SJCRH30 (cell line): ENCODE data around the gene NEK8. TPM values are rescaled to one million over a fixed set of nuclear protein-coding genes. Genes with fewer than 3 reads are reported as not detected.
"Not testable (repeated sequence)": the region's sequence is repeated elsewhere in the genome, so short reads cannot be mapped to it uniquely, and the experiment has no call there.

Experiments
- DNase-seq, 2 experiments: peaks; one replicate each; pipeline ENCODE4 v3.0.0-alpha.2; 2015 to 2020
- H3K27ac ChIP-seq: fragments of 250-450 bp; sonication (Bioruptor Pico); 2 replicates; pipeline ENCODE4 v1.5.1; 2020; ENCODE audit warnings: mild to moderate bottlenecking, moderate library complexity
- H3K27me3 ChIP-seq: fragments of 250-450 bp; sonication (Bioruptor Pico); 2 replicates; pipeline ENCODE4 v1.5.1; 2020; ENCODE audit warnings: mild to moderate bottlenecking, moderate library complexity
- H3K36me3 ChIP-seq: fragments of 250-450 bp; sonication (Bioruptor Pico); 2 replicates; pipeline ENCODE4 v1.5.1; 2020; ENCODE audit warnings: mild to moderate bottlenecking, moderate library complexity
- H3K4me1 ChIP-seq: fragments of 250-450 bp; sonication (Bioruptor Pico); 2 replicates; pipeline ENCODE4 v1.5.1; 2020; ENCODE audit warnings: mild to moderate bottlenecking, moderate library complexity
- H3K4me3 ChIP-seq: fragments of 250-450 bp; sonication (Bioruptor Pico); 2 replicates; pipeline ENCODE4 v1.5.1; 2020; ENCODE audit warnings: mild to moderate bottlenecking, moderate library complexity
- H3K9me3 ChIP-seq: fragments of 250-450 bp; sonication (Bioruptor Pico); replicated peaks from 2 replicates; pipeline ENCODE4 v1.5.1; 2020; ENCODE audit warnings: mild to moderate bottlenecking, moderate library complexity
- total RNA-seq: library from RNA; depleted of rRNA; stranded (reverse); fragments of >200 nt; shearing (Covaris generic); gene quantifications from 2 replicates; pipeline ENCODE4 v1.2.3, GENCODE V29; 2014

Gene NEK8
- total RNA-seq, 1 experiment from 2014 or later: 2.6 TPM

GRCh38 chr17:28751600-28752366 lies 23.2 kb downstream of the NEK8 start:
- no peak for DNase-seq
- H3K9me3 ChIP-seq: no peaks in the 10 kb centered on the region
- H3K4me3 ChIP-seq: no peak overlapping the region
- peaks cover 5% of the 10 kb centered on the region for H3K4me1 ChIP-seq
- H3K36me3 ChIP-seq: peaks cover 56% of the 10 kb centered on the region
- H3K27ac ChIP-seq: no peak overlapping the region
- no peaks in the 10 kb centered on the region for H3K27me3 ChIP-seq

GRCh38 chr17:28755486-28755885 lies 26.9 kb downstream of the NEK8 start:
- Histone ChIP-seq H3K4me3 (no peak overlapping the region), H3K4me1 (no peaks in the 10 kb centered on the region), H3K27ac (no peak overlapping the region), H3K27me3 (no peaks in the 10 kb centered on the region), H3K36me3 (peaks cover 43% of the 10 kb centered on the region), H3K9me3 (no peaks in the 10 kb centered on the region)
- DNase-seq: no peak

GRCh38 chr17:28756049-28756804 lies 27.6 kb downstream of the NEK8 start:
- DNase-seq: no peak
- no peak overlapping the region for H3K27ac ChIP-seq

GRCh38 chr17:28758411-28759121 lies 30.0 kb downstream of the NEK8 start:
- Histone ChIP-seq H3K27ac (no peak overlapping the region), H3K4me3 (no peak overlapping the region), H3K4me1 (no peaks in the 10 kb centered on the region; the same call in 1 of the 2 replicates), H3K9me3 (no peaks in the 10 kb centered on the region), H3K27me3 (no peaks in the 10 kb centered on the region), H3K36me3 (peaks cover 34% of the 10 kb centered on the region)
- DNase-seq: no peak

More at GRCh38 chr17:28756049-28756804, 27.6 kb downstream of the NEK8 start:
- Histone ChIP-seq H3K27me3 (no peaks in the 10 kb centered on the region), H3K9me3 (no peaks in the 10 kb centered on the region), H3K4me3 (no peak overlapping the region), H3K4me1 (no peaks in the 10 kb centered on the region; the same call in 1 of the 2 replicates), H3K36me3 (peaks cover 40% of the 10 kb centered on the region)

GRCh38 chr17:28759256-28759865 lies 30.8 kb downstream of the NEK8 start:
- no peak for DNase-seq
- no peak overlapping the region for H3K4me3 ChIP-seq
- no peaks in the 10 kb centered on the region; the same call in 1 of the 2 replicates for H3K4me1 ChIP-seq
- H3K27me3 ChIP-seq: no peaks in the 10 kb centered on the region
- H3K9me3 ChIP-seq: no peaks in the 10 kb centered on the region
- no peak overlapping the region for H3K27ac ChIP-seq
- H3K36me3 ChIP-seq: peaks cover 34% of the 10 kb centered on the region

DNA sequence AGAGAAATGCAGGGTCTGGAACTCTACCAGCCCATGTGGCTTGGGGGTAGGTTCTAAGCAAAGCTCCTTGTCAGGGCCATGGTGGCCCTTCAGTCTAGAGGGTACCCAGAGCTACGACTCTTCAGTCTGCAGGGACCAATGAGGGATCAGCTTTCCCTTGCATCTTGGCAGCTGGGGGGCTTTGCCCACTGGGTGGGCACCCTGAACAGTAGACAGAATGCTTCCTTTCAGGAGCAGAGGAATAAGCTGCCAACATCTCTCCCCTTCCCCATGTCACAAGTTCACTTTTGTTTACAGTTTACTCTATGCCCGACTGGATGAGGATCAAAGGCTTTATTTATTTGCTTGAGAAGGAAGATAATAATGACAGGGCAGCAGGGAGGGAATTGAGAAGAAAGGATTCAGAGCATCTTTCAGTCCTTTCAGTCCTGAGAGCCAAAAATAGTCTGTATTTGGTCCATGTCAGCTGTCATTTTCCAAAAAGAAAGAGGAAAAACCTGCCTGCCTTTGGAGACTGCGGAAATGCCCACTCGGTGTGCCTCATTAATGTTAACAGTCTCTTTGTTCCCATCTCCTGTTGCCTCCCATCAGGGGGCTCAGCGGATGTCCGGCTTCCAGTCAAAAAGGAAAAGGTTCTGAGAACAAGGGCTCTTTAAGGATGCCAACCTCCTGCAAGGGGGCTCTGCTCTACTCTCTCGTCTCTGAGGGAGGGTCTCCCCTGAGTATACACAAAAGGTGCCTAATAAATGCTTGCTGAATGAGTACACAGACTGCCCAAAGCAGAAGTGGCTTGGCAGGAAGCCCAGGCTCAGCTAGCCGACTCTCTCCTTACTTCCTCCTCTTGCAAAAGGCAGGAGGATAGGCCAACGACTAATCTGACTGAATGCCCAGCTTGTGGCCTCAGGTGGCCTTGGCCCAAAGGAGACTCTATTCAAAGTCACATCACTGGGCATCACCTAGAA lies 32.3 kb downstream of the NEK8 start:
- Histone ChIP-seq H3K9me3 (no peaks in the 10 kb centered on the region), H3K36me3 (peaks cover 31% of the 10 kb centered on the region), H3K27me3 (no peaks in the 10 kb centered on the region), H3K4me1 (no peaks in the 10 kb centered on the region; the same call in 1 of the 2 replicates), H3K4me3 (no peak overlapping the region), H3K27ac (no peak overlapping the region)
- no peak for DNase-seq

- Histone ChIP-seq H3K27ac (no peak overlapping the region), H3K36me3 (peaks cover 28% of the 10 kb centered on the region), H3K4me3 (no peak overlapping the region), H3K9me3 (no peaks in the 10 kb centered on the region), H3K4me1 (no peaks in the 10 kb centered on the region; the same call in 1 of the 2 replicates), H3K27me3 (no peaks in the 10 kb centered on the region)
- DNase-seq: no peak
These were observed 34.7 kb downstream of the NEK8 start for GRCh38 chr17:28763137-28763799.

- no peaks in the 10 kb centered on the region for H3K27me3 ChIP-seq
- no peaks in the 10 kb centered on the region; the same call in 1 of the 2 replicates for H3K4me1 ChIP-seq
- H3K4me3 ChIP-seq: no peak overlapping the region
- no peaks in the 10 kb centered on the region for H3K9me3 ChIP-seq
- no peak overlapping the region for H3K27ac ChIP-seq
- H3K36me3 ChIP-seq: peaks cover 25% of the 10 kb centered on the region
- DNase-seq: peak; percentile 84 to 92
These were observed 35.2 kb downstream of the NEK8 start for GRCh38 chr17:28763804-28764266.

GRCh38 chr17:28765038-28765437 lies 36.5 kb downstream of the NEK8 start:
- Histone ChIP-seq H3K27me3 (no peaks in the 10 kb centered on the region), H3K27ac (no peak overlapping the region), H3K36me3 (peaks cover 14% of the 10 kb centered on the region), H3K9me3 (no peaks in the 10 kb centered on the region), H3K4me3 (no peak overlapping the region), H3K4me1 (no peaks in the 10 kb centered on the region; the same call in 1 of the 2 replicates)
- no peak for DNase-seq

DNA sequence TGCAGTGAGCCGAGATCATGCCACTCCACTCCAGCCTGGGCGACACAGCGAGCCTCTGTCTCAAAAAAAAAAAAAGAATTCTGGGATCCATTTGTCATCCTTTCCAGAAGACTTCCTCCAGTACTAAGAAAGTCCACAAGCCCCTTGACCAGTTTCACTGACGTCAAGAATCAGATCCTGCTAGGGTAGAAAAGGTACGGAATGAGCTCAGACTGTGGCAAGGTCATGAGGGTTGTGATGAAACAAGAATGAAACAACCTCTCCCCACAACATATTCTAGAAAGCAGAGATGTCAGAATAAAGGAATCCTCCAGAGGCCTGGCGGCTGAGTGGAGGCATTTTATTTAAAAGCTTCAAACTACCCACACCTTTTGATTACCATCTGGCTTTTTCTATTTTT lies 45.1 kb downstream of the NEK8 start:
- Histone ChIP-seq H3K4me1 (no peaks in the 10 kb centered on the region), H3K4me3 (no peak overlapping the region), H3K27me3 (no peaks in the 10 kb centered on the region), H3K9me3 (no peaks in the 10 kb centered on the region), H3K36me3 (peaks cover 6% of the 10 kb centered on the region), H3K27ac (no peak overlapping the region)
- no peak for DNase-seq

GRCh38 chr17:28774206-28774605 lies 45.6 kb downstream of the NEK8 start:
- Histone ChIP-seq H3K27ac (no peak overlapping the region), H3K27me3 (no peaks in the 10 kb centered on the region), H3K36me3 (peaks cover 9% of the 10 kb centered on the region), H3K4me1 (no peaks in the 10 kb centered on the region), H3K9me3 (no peaks in the 10 kb centered on the region), H3K4me3 (no peak overlapping the region)
- no peak for DNase-seq

GRCh38 chr17:28777178-28777577 lies 48.6 kb downstream of the NEK8 start:
- Histone ChIP-seq H3K27ac (no peak overlapping the region), H3K4me1 (no peaks in the 10 kb centered on the region), H3K9me3 (no peaks in the 10 kb centered on the region), H3K27me3 (no peaks in the 10 kb centered on the region), H3K36me3 (peaks cover 13% of the 10 kb centered on the region), H3K4me3 (no peak overlapping the region)
- DNase-seq: no peak

DNA sequence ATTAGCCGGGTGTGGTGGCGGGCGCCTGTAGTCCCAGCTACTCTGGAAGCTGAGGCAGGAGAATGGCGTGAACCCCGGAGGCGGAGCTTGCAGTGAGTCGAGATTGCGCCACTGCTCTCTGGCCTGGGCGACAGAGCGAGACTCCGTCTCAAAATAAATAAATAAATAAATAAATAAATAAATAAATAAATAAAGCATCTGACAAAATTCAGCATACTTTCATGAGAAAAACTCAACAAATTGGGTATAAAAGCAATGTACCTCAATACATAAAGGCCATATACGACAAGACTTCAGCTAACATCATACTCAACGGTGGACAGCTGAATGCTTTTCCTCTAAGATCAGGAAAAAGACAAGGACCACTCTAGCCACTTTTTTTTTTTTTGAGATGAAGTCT lies 51.0 kb downstream of the NEK8 start:
- DNase-seq, H3K9me3 ChIP-seq, H3K4me1 ChIP-seq, H3K27ac ChIP-seq, H3K27me3 ChIP-seq, H3K4me3 ChIP-seq: not testable (repeated sequence)
- H3K36me3 ChIP-seq: peaks cover 11% of the 10 kb centered on the region
